Omental fat pad (tissue), 4 donors: Measurements from ENCODE around the gene SH2D4B. TPM values are rescaled to one million over a fixed set of nuclear protein-coding genes. Genes with fewer than 3 reads are reported as not detected.

Experiments used
- ATAC-seq: fragments of 150-250 bp; one replicate; pipeline ENCODE4 v1.9.1; 2016; ENCODE audit warnings: mild to moderate bottlenecking, moderate library complexity; ENCODE audit not compliant: low FRiP score
- DNase-seq: peaks from one replicate; pipeline ENCODE4 v3.0.0-alpha.2; 2019; ENCODE audit warnings: low spot score
- CTCF ChIP-seq, 3 donors: fragments of 450-650 bp; IDR thresholded peaks; one replicate each; pipeline ENCODE4 v1.5.1; 2016 to 2017; ENCODE audit warnings: antibody characterized with exemption in 3 of 3, mild to moderate bottlenecking in 3 of 3, moderate library complexity in 2 of 3
- total RNA-seq, 4 donors: library from RNA; depleted of rRNA; stranded (reverse); fragments of >200 nt; gene quantifications; one replicate each; pipeline ENCODE4 v1.1.0, GENCODE V29; 2016

The SH2D4B gene
- total RNA-seq, 4 donors from 2014 or later: 0.13 TPM; not detected in 3

DNA sequence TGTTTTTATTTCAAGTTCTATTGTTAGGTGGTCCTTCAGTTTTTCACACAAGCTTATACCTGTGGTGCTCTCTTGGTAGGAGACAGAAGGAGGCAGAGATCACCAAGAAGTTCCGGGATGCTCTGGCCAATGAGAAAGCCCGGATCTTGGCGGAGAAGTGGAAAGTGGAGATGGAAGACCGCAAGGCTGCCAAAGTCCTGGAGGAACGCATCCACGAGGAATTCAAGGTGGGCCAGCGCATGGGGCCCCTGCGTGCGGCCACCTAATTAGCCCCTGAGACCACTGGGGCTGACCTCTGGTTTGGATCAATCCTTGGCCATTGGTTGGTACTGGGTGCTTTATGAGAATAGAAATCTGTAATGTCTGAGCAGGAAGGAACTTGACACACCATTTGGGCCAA lies 33.6 kb downstream of the SH2D4B start:
- TF ChIP-seq CTCF (IDR thresholded peaks at IDR 0.05): no peak
- ATAC-seq: no peak
- no peak for DNase-seq

DNA sequence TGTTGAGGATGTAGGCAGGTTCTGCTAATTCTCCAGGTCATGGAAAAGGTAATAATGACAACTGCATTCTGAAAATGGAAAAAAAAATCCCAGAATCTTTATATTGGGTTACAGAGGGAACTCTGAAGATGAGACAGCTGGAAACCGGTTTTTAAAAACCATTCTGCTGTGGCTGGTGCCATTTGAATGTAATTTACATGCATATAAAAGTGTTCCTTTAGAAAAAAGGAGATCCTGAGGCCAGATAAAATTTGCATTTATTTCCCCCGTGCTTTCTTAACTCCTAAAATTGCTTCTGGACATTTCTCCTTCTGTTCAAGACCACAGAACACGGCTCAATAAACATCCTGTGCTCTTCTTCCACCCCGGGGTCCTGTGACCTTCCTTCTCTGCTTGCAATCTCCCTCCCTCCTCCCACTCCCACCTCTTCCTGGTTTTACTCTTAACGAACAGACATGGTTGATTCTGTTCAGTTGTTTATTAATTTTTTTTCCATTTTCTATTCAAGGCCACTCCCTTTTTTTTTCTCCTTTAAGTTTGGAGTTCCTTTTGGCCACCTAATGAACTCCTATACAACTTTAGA lies 41.6 kb downstream of the SH2D4B start:
- DNase-seq: no peak
- no peak for TF ChIP-seq CTCF (IDR thresholded peaks at IDR 0.05)
- no peak for ATAC-seq

- ATAC-seq (no peak), DNase-seq (no peak)
- no peak for TF ChIP-seq CTCF (IDR thresholded peaks at IDR 0.05)
Measured at GRCh38 chr10:80579849-80580637, 42.3 kb downstream of the SH2D4B start.

GRCh38 chr10:80580638-80581468 lies 43.2 kb downstream of the SH2D4B start:
- ATAC-seq (no peak), DNase-seq (no peak)
- no peak for TF ChIP-seq CTCF (IDR thresholded peaks at IDR 0.05)

- ATAC-seq: no peak
- no peak for TF ChIP-seq CTCF (IDR thresholded peaks at IDR 0.05)
- DNase-seq: no peak
Measured at GRCh38 chr10:80581469-80581835, 43.8 kb downstream of the SH2D4B start.

DNA sequence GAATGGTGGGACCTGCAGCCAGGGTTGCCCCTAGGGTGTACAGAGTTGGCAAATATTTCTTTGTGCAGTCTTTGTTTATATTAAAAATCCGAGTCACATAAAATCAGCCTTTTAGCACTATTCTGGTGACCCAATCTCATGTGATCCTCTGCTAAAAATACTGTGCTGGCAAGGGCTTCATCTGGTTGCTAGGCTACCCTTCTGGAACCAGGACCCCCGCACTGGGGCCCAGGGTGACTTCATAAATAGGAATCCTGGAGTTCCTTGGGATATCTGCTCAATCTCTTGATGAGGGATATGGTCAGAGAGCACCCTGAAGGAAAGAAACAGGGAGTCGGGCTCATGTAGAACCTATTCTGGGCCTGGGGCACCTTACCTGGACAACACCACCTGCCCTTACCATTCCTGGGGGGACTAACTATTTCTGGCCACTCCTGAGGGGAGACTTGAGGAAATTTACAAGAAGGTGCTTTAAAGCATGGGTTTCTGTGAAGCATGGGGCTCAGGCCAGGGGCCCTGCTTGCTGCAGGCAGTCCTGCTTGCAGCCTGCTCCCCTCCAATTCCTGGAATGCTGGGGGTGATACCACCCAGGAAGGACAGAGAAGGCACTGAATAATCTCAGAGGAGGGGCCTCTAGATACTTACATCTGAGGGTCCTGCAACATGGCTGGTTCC lies 44.7 kb downstream of the SH2D4B start:
- no peak for ATAC-seq
- no peak for DNase-seq
- TF ChIP-seq CTCF (IDR thresholded peaks at IDR 0.05): no peak
